ENCODE data around the gene SLC7A8. TPM values are rescaled to one million over a fixed set of nuclear protein-coding genes. Genes with fewer than 3 reads are reported as not detected.

SLC7A8 gene
- total RNA-seq, 4 donors from 2014 or later, result 26.2 to 41.4 (median 37.5) TPM

GRCh38 chr14:23102801-23103200 is 80.7 kb downstream of the SLC7A8 start:
- Histone ChIP-seq H3K27me3 (no peaks in the 10 kb centered on the region), H3K4me1 (peaks cover 0 to under 1% (median 0%) of the 10 kb centered on the region in 4 donors), H3K27ac (no peak overlapping the region), H3K36me3 (peaks cover 0 to 18% (median 0%) of the 10 kb centered on the region in 3 donors), H3K9me3 (no peaks in the 10 kb centered on the region), H3K4me3 (no peak overlapping the region)
- WGBS, 2 donors, result 76 to 93% methylated on average over 2 of the region's 2 CpGs
- no peak for DNase-seq (ENCODE audit: low spot score in 2 of 2)
- TF ChIP-seq EP300 (IDR thresholded peaks at IDR 0.05) (no peak), CTCF (IDR thresholded peaks at IDR 0.05) (no peak), POLR2A (IDR thresholded peaks at IDR 0.05) (no peak)

DNA sequence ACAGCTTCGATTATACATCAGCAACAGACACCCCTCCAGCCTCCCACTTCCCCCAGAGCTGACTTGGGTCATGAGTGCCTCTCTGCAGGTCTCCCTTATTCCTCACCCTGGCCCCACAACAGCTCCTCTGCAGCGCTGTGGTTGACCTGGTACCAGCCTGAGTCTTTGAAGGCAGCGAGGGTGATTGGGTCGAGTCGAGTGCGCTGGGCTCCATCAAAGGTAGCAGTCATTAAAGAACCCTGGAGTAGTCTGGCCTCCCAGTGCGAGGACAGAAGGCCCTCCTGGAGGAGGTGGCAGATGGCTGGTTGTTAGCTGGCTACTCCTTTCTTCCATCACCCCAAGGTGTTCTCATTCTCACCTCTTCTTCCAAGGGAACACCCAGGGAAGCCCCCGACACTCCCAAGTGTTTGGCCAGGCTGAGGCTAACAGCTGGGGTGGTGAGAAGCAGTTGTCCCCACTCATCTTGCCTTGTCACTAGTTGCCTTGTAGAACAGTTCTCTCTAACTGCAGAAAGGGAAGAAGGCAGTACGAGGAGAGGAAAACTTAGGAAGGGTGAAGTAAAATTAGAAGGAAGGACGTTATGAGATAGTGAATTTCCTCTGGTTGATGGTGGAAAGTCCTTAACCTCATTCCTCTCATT is 81.4 kb downstream of the SLC7A8 start:
- no peaks in the 10 kb centered on the region for H3K27me3 ChIP-seq
- no peak overlapping the region for H3K27ac ChIP-seq
- TF ChIP-seq POLR2A (IDR thresholded peaks at IDR 0.05), result no peak
- TF ChIP-seq EP300 (IDR thresholded peaks at IDR 0.05), result no peak
- no peak for TF ChIP-seq CTCF (IDR thresholded peaks at IDR 0.05)
- H3K4me3 ChIP-seq, result no peak overlapping the region
- no peak for DNase-seq (ENCODE audit: low spot score in 2 of 2)
- H3K36me3 ChIP-seq, result peaks cover 0 to 22% (median 0%) of the 10 kb centered on the region in 3 donors
- H3K9me3 ChIP-seq, result no peaks in the 10 kb centered on the region
- H3K4me1 ChIP-seq, result peaks cover 0 to 8% (median 3%) of the 10 kb centered on the region in 4 donors
- 72 to 80% methylated on average over 10 of the region's 10 CpGs for WGBS, 2 donors

DNA sequence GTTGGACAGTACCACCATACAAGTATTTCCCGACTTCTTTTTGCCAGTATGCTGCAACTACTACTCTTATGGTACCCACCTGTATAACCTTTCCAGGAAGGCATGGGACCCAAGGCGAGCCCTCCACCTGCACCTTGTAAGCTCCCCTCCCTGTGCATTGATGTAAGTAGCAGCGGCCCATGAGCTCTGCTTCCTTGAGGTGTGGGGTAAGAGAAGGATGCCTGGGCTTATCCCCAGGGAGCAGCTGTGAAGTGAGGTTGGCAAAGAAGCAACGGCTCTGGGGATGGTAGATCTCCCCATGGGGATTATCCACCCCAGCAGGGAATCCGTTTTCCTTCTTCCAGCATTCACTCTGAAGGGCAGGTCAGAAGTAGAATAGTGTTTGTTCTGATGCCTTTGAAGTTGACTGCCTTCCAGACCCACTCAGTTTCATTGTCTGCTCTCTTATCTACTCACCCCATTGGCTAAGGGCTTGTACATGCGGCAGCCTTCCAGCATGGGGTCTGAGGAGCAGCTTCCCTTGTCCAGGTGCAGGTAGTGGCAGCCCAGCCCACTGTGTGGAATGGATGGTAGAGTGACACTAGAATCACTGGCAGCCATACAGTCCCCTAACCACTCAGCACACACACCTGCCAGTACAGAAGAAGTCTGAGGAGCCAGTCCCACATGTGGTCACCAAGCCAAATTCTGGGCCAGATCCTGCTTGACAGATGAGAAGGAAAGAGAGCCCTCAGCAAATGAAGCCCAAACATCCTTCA is 82.1 kb downstream of the SLC7A8 start:
- no peak for DNase-seq (ENCODE audit: low spot score in 2 of 2)
- WGBS, 2 donors, result 72 to 77% methylated on average over 6 of the region's 6 CpGs
- Histone ChIP-seq H3K9me3 (no peaks in the 10 kb centered on the region), H3K27me3 (no peaks in the 10 kb centered on the region), H3K27ac (no peak overlapping the region), H3K4me1 (peaks cover 0 to 15% (median 10%) of the 10 kb centered on the region in 4 donors), H3K36me3 (peaks cover 0 to 22% (median 0%) of the 10 kb centered on the region in 3 donors), H3K4me3 (no peak overlapping the region)
- TF ChIP-seq EP300 (IDR thresholded peaks at IDR 0.05) (no peak), POLR2A (IDR thresholded peaks at IDR 0.05) (no peak), CTCF (IDR thresholded peaks at IDR 0.05) (no peak)

GRCh38 chr14:23099212-23099861 is 84.1 kb downstream of the SLC7A8 start:
- Histone ChIP-seq H3K9me3 (no peaks in the 10 kb centered on the region), H3K27ac (no peak overlapping the region), H3K27me3 (no peaks in the 10 kb centered on the region), H3K4me3 (no peak overlapping the region), H3K4me1 (peaks cover 0 to 15% (median 13%) of the 10 kb centered on the region in 4 donors), H3K36me3 (peaks cover 0 to 22% (median 0%) of the 10 kb centered on the region in 3 donors)
- TF ChIP-seq CTCF (IDR thresholded peaks at IDR 0.05) (no peak), EP300 (IDR thresholded peaks at IDR 0.05) (no peak), POLR2A (IDR thresholded peaks at IDR 0.05) (no peak)
- no peak for DNase-seq (ENCODE audit: low spot score in 2 of 2)
- 88 to 95% methylated on average over 10 of the region's 10 CpGs for WGBS, 2 donors

All from tibial nerve (tissue), 4 donors.